IMR-90 (cell line): Measurements from ENCODE around the gene FCRL2. TPM values are rescaled to one million over a fixed set of nuclear protein-coding genes. Genes with fewer than 3 reads are reported as not detected.

Experiments
- ATAC-seq: fragments of 200-7000 bp; cut with Tn5 transposase; 2 replicates; pipeline ENCODE4 v1.9.1; 2020; ENCODE audit warnings: low read depth, mild to moderate bottlenecking, moderate library complexity
- BruUV-seq: library from RNA; stranded (reverse); fragments of 400-500 nt; replicated peaks from 2 replicates; lab custom pipeline; 2021; lab: Mats Ljungman, UMichigan
- CTCF ChIA-PET: fragments of 300-600 bp; formaldehyde crosslinking; extraction: SDS; loops from one replicate; lab custom pipeline; 2021; ENCODE audit warnings: antibody characterized with exemption; lab: Yijun Ruan, JAX
- POLR2A ChIA-PET: fragments of 300-600 bp; sonication (Branson Sonifier 250); formaldehyde crosslinking; loops from one replicate; lab custom pipeline; 2022; ENCODE audit warnings: antibody characterized with exemption; ENCODE audit not compliant: unreplicated experiment; lab: Charles Lee
- DNase-seq: peaks from one replicate; pipeline ENCODE4 v3.0.0; 2013
- H2AFZ ChIP-seq: replicated peaks from 2 replicates; pipeline ENCODE3; 2013; ENCODE audit warnings: low read length, mild to moderate bottlenecking; ENCODE audit not compliant: poor library complexity
- H2AK5ac ChIP-seq: 2 replicates; pipeline ENCODE4 v1.6.1; 2013; ENCODE audit warnings: low read depth, low read length, inconsistent platforms
- H2AK9ac ChIP-seq: replicated peaks from 2 replicates; pipeline ENCODE3; 2013; ENCODE audit warnings: mild to moderate bottlenecking, low read depth, low read length, moderate library complexity; ENCODE audit not compliant: poor library complexity
- H2BK120ac ChIP-seq: 2 replicates; pipeline ENCODE4 v1.6.1; 2013; ENCODE audit warnings: low read depth, low read length, inconsistent platforms
- H2BK15ac ChIP-seq: 3 replicates; pipeline ENCODE4 v1.6.1; 2013; ENCODE audit warnings: low read depth, low read length, inconsistent platforms
- H2BK20ac ChIP-seq: 2 replicates; pipeline ENCODE4 v1.6.1; 2013; ENCODE audit warnings: low read depth, mild to moderate bottlenecking, inconsistent platforms, low read length, moderate library complexity
- H2BK5ac ChIP-seq: 2 replicates; pipeline ENCODE4 v1.6.1; 2013; ENCODE audit warnings: mild to moderate bottlenecking, low read depth, low read length, inconsistent platforms; ENCODE audit not compliant: poor library complexity, severe bottlenecking
- H3K14ac ChIP-seq: replicated peaks from 2 replicates; pipeline ENCODE4 v1.6.1; 2013; ENCODE audit warnings: low read depth, low read length, inconsistent platforms
- H3K18ac ChIP-seq: 2 replicates; pipeline ENCODE4 v1.6.1; 2013; ENCODE audit warnings: low read depth, low read length, control low read depth
- H3K23ac ChIP-seq: 2 replicates; pipeline ENCODE4 v1.6.1; 2013; ENCODE audit warnings: low read depth, low read length, inconsistent platforms
- H3K27ac ChIP-seq: 2 replicates; pipeline ENCODE4 v1.5.1; 2013; ENCODE audit warnings: mild to moderate bottlenecking, control low read depth, low read length; ENCODE audit not compliant: insufficient read depth
- H3K27me3 ChIP-seq: 2 replicates; pipeline ENCODE4 v1.6.1; 2013; ENCODE audit warnings: low read length; ENCODE audit not compliant: control insufficient read depth, insufficient read depth
- H3K36me3 ChIP-seq: 2 replicates; pipeline ENCODE4 v1.6.1; 2013; ENCODE audit warnings: low read length, mixed read lengths; ENCODE audit not compliant: control insufficient read depth, insufficient read depth
- H3K4ac ChIP-seq: 2 replicates; pipeline ENCODE4 v1.6.1; 2013; ENCODE audit warnings: low read depth, low read length, inconsistent platforms
- H3K4me1 ChIP-seq: 2 replicates; pipeline ENCODE4 v1.6.1; 2013; ENCODE audit warnings: low read length, mixed read lengths; ENCODE audit not compliant: control insufficient read depth, insufficient read depth
- H3K4me2 ChIP-seq: 2 replicates; pipeline ENCODE4 v1.6.1; 2013; ENCODE audit warnings: low read depth, mild to moderate bottlenecking, control low read depth, low read length, moderate library complexity
- H3K4me3 ChIP-seq: 2 replicates; pipeline ENCODE4 v1.5.1; 2013; ENCODE audit warnings: low read depth, mild to moderate bottlenecking, control low read depth, low read length, moderate library complexity; ENCODE audit not compliant: insufficient read depth
- H3K56ac ChIP-seq: 2 replicates; pipeline ENCODE4 v1.6.1; 2013; ENCODE audit warnings: low read length, inconsistent platforms; ENCODE audit not compliant: insufficient read depth; ENCODE audit errors: extremely low read depth
- H3K79me1 ChIP-seq, 2 experiments: 2 replicates each; pipeline ENCODE4 v1.6.1; 2013; ENCODE audit warnings: low read length in 2 of 2, inconsistent platforms in 1 of 2, low read depth in 1 of 2
- H3K9ac ChIP-seq: 2 replicates; pipeline ENCODE4 v1.6.1; 2013; ENCODE audit warnings: low read depth, low read length, control low read depth
- H3K9me1 ChIP-seq: 2 replicates; pipeline ENCODE4 v1.6.1; 2013; ENCODE audit warnings: low read length, inconsistent platforms; ENCODE audit not compliant: insufficient read depth
- H3K9me3 ChIP-seq: 2 replicates; pipeline ENCODE4 v1.6.1; 2013; ENCODE audit warnings: low read length; ENCODE audit not compliant: control insufficient read depth, insufficient read depth
- H4K20me1 ChIP-seq: 2 replicates; pipeline ENCODE4 v1.6.1; 2013; ENCODE audit warnings: low read length, inconsistent platforms; ENCODE audit not compliant: insufficient read depth
- H4K5ac ChIP-seq: 2 replicates; pipeline ENCODE4 v1.6.1; 2013; ENCODE audit warnings: mild to moderate bottlenecking, low read depth, low read length, control low read depth
- H4K8ac ChIP-seq, 2 experiments: 2 replicates each; pipeline ENCODE4 v1.6.1; 2013; ENCODE audit warnings: low read depth in 2 of 2, low read length in 2 of 2, control low read depth in 1 of 2, inconsistent platforms in 1 of 2
- H4K91ac ChIP-seq: 2 replicates; pipeline ENCODE4 v1.6.1; 2013; ENCODE audit warnings: low read depth, low read length, inconsistent platforms; ENCODE audit not compliant: insufficient read depth
- CEBPB ChIP-seq: IDR thresholded peaks from 2 replicates; pipeline ENCODE4 v1.6.1; 2012; ENCODE audit warnings: low read depth, low read length, improper control_type of control experiment
- FOS ChIP-seq: fragments of 150-350 bp; IDR thresholded peaks from 2 replicates; pipeline ENCODE4 v1.6.1; 2016; ENCODE audit warnings: low read depth, low read length
- MAFK ChIP-seq: IDR thresholded peaks from 2 replicates; pipeline ENCODE4 v1.6.1; 2012; ENCODE audit warnings: low read depth, low read length, improper control_type of control experiment
- MXI1 ChIP-seq: IDR thresholded peaks from 2 replicates; pipeline ENCODE4 v1.6.1; 2012; ENCODE audit warnings: low read depth, mild to moderate bottlenecking, low read length, moderate library complexity, borderline replicate concordance
- POLR2A ChIP-seq: IDR thresholded peaks from 2 replicates; pipeline ENCODE4 v1.6.1; 2012; ENCODE audit warnings: mild to moderate bottlenecking, low read depth, low read length
- RFX5 ChIP-seq: IDR thresholded peaks from 2 replicates; pipeline ENCODE4 v1.8.0; 2012; ENCODE audit warnings: low read depth, mild to moderate bottlenecking, low read length, moderate library complexity
- WGBS, 2 experiments: methylation state at CpG; one replicate each; pipeline versions ENCODE4 v1.1.5 to v1.1.7; 2013; ENCODE audit warnings: missing lambda C conversion rate in 2 of 2; ENCODE audit not compliant: insufficient read length in 1 of 2; ENCODE audit errors: extremely low coverage in 2 of 2; 5-methylcytosine and 5-hydroxymethylcytosine counted together
- dilution Hi-C: fragments of 300-500 bp; cut with HindIII; formaldehyde crosslinking; loops from one replicate; pipeline ENCODE4 v1.14.3; 2018; ENCODE audit warnings: low sequenced_read_pairs; ENCODE audit not compliant: unreplicated experiment
- in situ Hi-C: fragments of 300-500 bp; cut with MboI; formaldehyde crosslinking; loops from 3 replicates; pipeline ENCODE4 v1.14.3; 2019; ENCODE audit warnings: low sequenced_read_pairs, inconsistent platforms, mixed read lengths
- intact Hi-C: fragments of 100-400 bp; cut with micrococcal nuclease; formaldehyde crosslinking; loops from 2 replicates; pipeline ENCODE4 v1.10.0; 2022
- polyA plus RNA-seq, 3 experiments: library from polyadenylated mRNA; depleted of rRNA; stranded (reverse); fragments of >200 nt; gene quantifications; 2 replicates each; pipeline ENCODE4 v1.2.3, GENCODE V29; 2012; ENCODE audit warnings: low replicate concordance in 1 of 3
- total RNA-seq: library from RNA; depleted of rRNA; stranded (reverse); fragments of >200 nt; gene quantifications from 2 replicates; pipeline ENCODE4 v1.2.3, GENCODE V29; 2012
- TF ChIP-seq, protein P1 (sequence below): fragments of 150-350 bp; IDR thresholded peaks from 2 replicates; pipeline ENCODE4 v1.6.1; 2016; ENCODE audit warnings: low read depth, mild to moderate bottlenecking, low read length, moderate library complexity, borderline replicate concordance

FCRL2 gene
- total and polyA plus RNA-seq, 2 of the 4 experiments (the other 2 are of a cell fraction) = not detected

DNA sequence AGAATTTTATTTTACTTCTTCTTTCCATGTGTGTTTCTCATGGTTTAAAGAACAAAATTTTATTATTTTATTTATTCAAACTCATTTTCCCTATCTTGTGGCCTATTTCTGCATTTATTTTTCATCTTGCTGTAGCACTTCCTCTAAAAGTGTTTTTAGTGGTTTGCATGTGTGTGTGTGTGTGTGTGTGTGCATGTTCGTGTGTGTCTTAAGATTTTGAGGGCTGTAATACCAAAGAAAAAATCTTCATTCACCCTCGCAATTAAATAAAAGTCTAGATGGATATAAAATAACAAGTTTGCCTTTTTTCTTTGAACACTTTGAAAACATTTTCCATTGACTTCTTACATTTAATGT lies 51.7 kb downstream of the FCRL2 start:
- no TSS peak for BruUV-seq
- no CpG with 5 or more reads among the region's 2 CpGs for WGBS, 2 experiments

More for the DNA sequence above, 51.7 kb downstream of the FCRL2 start:
- Histone ChIP-seq H4K8ac (no peak overlapping the region), H2AK9ac (no peak overlapping the region), H2BK15ac (no peak overlapping the region), H3K4me3 (no peak overlapping the region), H2AFZ (no peak overlapping the region), H3K79me1 (no peaks in the 10 kb centered on the region), H3K18ac (no peak overlapping the region), H4K20me1 (no peaks in the 10 kb centered on the region), H4K5ac (no peak overlapping the region), H3K9me3 (no peaks in the 10 kb centered on the region), H3K56ac (no peak overlapping the region), H3K27ac (no peak overlapping the region), H3K4ac (no peak overlapping the region), H3K27me3 (no peaks in the 10 kb centered on the region), H4K91ac (no peak overlapping the region), H3K9me1 (no peaks in the 10 kb centered on the region), H3K36me3 (no peaks in the 10 kb centered on the region), H3K14ac (no peak overlapping the region), H3K23ac (no peak overlapping the region), H3K4me2 (no peak overlapping the region), H2BK5ac (no peak overlapping the region), H3K4me1 (no peaks in the 10 kb centered on the region), H2BK120ac (no peak overlapping the region), H3K9ac (no peak overlapping the region), H2AK5ac (no peak overlapping the region), H2BK20ac (no peak overlapping the region)
- CTCF ChIA-PET = no interaction called here
- TF ChIP-seq RFX5 = no peak
- TF ChIP-seq, protein P1, sequence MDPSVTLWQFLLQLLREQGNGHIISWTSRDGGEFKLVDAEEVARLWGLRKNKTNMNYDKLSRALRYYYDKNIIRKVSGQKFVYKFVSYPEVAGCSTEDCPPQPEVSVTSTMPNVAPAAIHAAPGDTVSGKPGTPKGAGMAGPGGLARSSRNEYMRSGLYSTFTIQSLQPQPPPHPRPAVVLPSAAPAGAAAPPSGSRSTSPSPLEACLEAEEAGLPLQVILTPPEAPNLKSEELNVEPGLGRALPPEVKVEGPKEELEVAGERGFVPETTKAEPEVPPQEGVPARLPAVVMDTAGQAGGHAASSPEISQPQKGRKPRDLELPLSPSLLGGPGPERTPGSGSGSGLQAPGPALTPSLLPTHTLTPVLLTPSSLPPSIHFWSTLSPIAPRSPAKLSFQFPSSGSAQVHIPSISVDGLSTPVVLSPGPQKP = no peak
- TF ChIP-seq MAFK = no peak
- TF ChIP-seq POLR2A = no peak
- no peak for TF ChIP-seq CEBPB
- TF ChIP-seq FOS = no peak
- TF ChIP-seq MXI1 = no peak
- ATAC-seq (no peak), DNase-seq (no peak)
- intact Hi-C loops (no loop called here), in situ Hi-C loops (no loop called here), dilution Hi-C loops (no loop called here)
- POLR2A ChIA-PET = no interaction called here
